GM12873 (cell line): ENCODE measurements around the gene BTBD7.

ENCODE experiments used
- CTCF ChIP-seq: IDR thresholded peaks from 2 replicates; pipeline ENCODE4 v1.5.1; 2012; ENCODE audit warnings: low read depth, mild to moderate bottlenecking, moderate library complexity, low read length, control low read depth; ENCODE audit not compliant: insufficient read depth; ENCODE audit errors: missing control alignments

Gene BTBD7

GRCh38 chr14:93195316-93195999 lies 137.4 kb downstream of the BTBD7 start:
- no peak for TF ChIP-seq CTCF
